ENCODE measurements around the gene TMEM258.

TMEM258 gene

GRCh38 chr11:61814247-61814957 is 22.0 kb upstream of the TMEM258 start:
- TF ChIP-seq GATA2 (IDR thresholded peaks at IDR 0.05; ENCODE audit: low read depth, low read length) (no peak), GATA3 (IDR thresholded peaks at IDR 0.05; ENCODE audit: low read depth, low read length) (no peak)

GRCh38 chr11:61812736-61813411 is 20.5 kb upstream of the TMEM258 start:
- TF ChIP-seq GATA3 (IDR thresholded peaks at IDR 0.05; ENCODE audit: low read depth, low read length) (no peak), GATA2 (IDR thresholded peaks at IDR 0.05; ENCODE audit: low read depth, low read length) (no peak)

- TF ChIP-seq GATA2 (IDR thresholded peaks at IDR 0.05; ENCODE audit: low read depth, low read length) (no peak), GATA3 (IDR thresholded peaks at IDR 0.05; ENCODE audit: low read depth, low read length) (no peak)
These were observed 19.4 kb upstream of the TMEM258 start for GRCh38 chr11:61811831-61812230.

- TF ChIP-seq GATA2 (IDR thresholded peaks at IDR 0.05; ENCODE audit: low read depth, low read length) (no peak), GATA3 (IDR thresholded peaks at IDR 0.05; ENCODE audit: low read depth, low read length) (no peak)
These were observed 18.3 kb upstream of the TMEM258 start for GRCh38 chr11:61810671-61811175.

- TF ChIP-seq GATA2 (IDR thresholded peaks at IDR 0.05; ENCODE audit: low read depth, low read length) = no peak
- no peak for TF ChIP-seq GATA3 (IDR thresholded peaks at IDR 0.05; ENCODE audit: low read depth, low read length)
These were observed 14.4 kb upstream of the TMEM258 start for GRCh38 chr11:61806785-61807184.

GRCh38 chr11:61805146-61805545 is 12.7 kb upstream of the TMEM258 start:
- TF ChIP-seq GATA2 (IDR thresholded peaks at IDR 0.05; ENCODE audit: low read depth, low read length) (no peak), GATA3 (IDR thresholded peaks at IDR 0.05; ENCODE audit: low read depth, low read length) (no peak)

GRCh38 chr11:61803889-61804647 is 11.7 kb upstream of the TMEM258 start:
- no peak for TF ChIP-seq GATA3 (IDR thresholded peaks at IDR 0.05; ENCODE audit: low read depth, low read length)
- no peak for TF ChIP-seq GATA2 (IDR thresholded peaks at IDR 0.05; ENCODE audit: low read depth, low read length)

- TF ChIP-seq GATA2 (IDR thresholded peaks at IDR 0.05; ENCODE audit: low read depth, low read length) = no peak
These were observed 10.2 kb upstream of the TMEM258 start for GRCh38 chr11:61802605-61803004.

GRCh38 chr11:61800331-61801281 is 8.2 kb upstream of the TMEM258 start:
- TF ChIP-seq GATA3 (IDR thresholded peaks at IDR 0.05; ENCODE audit: low read depth, low read length) (no peak), GATA2 (IDR thresholded peaks at IDR 0.05; ENCODE audit: low read depth, low read length) (no peak)

- TF ChIP-seq GATA2 (IDR thresholded peaks at IDR 0.05; ENCODE audit: low read depth, low read length) (no peak), GATA3 (IDR thresholded peaks at IDR 0.05; ENCODE audit: low read depth, low read length) (no peak)
These were observed 7.4 kb upstream of the TMEM258 start for GRCh38 chr11:61799665-61800284.

- no peak for TF ChIP-seq GATA2 (IDR thresholded peaks at IDR 0.05; ENCODE audit: low read depth, low read length)
- TF ChIP-seq GATA3 (IDR thresholded peaks at IDR 0.05; ENCODE audit: low read depth, low read length) = no peak
These were observed 5.0 kb upstream of the TMEM258 start for GRCh38 chr11:61797263-61797944.

GRCh38 chr11:61795876-61796526 is 3.6 kb upstream of the TMEM258 start:
- TF ChIP-seq GATA3 (IDR thresholded peaks at IDR 0.05; ENCODE audit: low read depth, low read length) (no peak), GATA2 (IDR thresholded peaks at IDR 0.05; ENCODE audit: low read depth, low read length) (no peak)
